GM19025 (cell line): ENCODE results near the gene SERHL2.
A peak's percentile ranks its signal among the peaks of the same experiment; 100 is the strongest.
"Not testable (repeated sequence)": the region's sequence is repeated elsewhere in the genome, so short reads cannot be mapped to it uniquely, and the experiment has no call there.

ENCODE experiments used
- ATAC-seq: cut with Tn5 transposase; IDR thresholded peaks from one replicate; pipeline ENCODE4 v1.9.1; 2021; ENCODE audit warnings: mild to moderate bottlenecking, low read depth, moderate library complexity; ENCODE audit not compliant: unreplicated experiment

Gene SERHL2

GRCh38 chr22:42601879-42602465, 48.2 kb downstream of the SERHL2 start:
- no peak for ATAC-seq

GRCh38 chr22:42602470-42602869, 48.7 kb downstream of the SERHL2 start:
- no peak for ATAC-seq

DNA sequence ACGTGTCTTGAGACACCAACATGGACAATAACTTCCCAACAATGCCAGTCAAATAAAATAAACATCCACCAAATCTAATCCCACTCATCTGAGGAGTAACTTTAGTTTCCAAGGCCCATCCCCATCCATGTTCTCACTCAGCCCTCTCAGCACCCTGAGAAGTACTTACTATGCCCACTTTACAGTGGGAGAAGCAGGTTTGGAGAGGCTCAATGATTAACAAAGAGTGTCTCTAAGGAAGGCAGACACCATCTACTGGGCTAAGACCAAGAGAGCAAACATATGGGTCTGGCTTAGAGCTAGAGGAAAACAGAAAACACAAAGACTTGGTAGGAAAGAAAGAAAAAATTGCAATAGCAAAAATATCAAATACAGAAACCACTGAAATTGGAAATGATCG, 49.7 kb downstream of the SERHL2 start:
- ATAC-seq = no peak

GRCh38 chr22:42604403-42604802, 50.6 kb downstream of the SERHL2 start:
- no peak for ATAC-seq

DNA sequence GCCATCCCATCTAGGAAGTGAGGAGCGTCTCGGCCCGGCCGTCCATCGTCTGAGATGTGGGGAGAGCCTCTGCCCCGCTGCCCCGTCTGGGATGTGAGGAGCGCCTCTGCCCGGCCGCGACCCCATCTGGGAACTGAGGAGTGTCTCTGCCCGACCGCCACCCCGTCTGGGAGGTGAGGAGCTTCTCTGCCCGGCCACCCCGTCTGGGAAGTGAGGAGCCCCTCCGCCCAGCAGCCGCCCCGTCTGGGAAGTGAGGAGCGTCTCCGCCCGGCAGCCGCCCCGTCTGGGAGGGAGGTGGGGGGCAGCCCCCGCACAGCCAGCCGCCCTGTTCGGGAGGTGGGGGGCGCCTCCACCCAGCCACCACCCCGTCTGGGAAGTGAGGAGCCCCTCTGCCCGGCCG, 53.9 kb downstream of the SERHL2 start:
- not testable (repeated sequence) for ATAC-seq

DNA sequence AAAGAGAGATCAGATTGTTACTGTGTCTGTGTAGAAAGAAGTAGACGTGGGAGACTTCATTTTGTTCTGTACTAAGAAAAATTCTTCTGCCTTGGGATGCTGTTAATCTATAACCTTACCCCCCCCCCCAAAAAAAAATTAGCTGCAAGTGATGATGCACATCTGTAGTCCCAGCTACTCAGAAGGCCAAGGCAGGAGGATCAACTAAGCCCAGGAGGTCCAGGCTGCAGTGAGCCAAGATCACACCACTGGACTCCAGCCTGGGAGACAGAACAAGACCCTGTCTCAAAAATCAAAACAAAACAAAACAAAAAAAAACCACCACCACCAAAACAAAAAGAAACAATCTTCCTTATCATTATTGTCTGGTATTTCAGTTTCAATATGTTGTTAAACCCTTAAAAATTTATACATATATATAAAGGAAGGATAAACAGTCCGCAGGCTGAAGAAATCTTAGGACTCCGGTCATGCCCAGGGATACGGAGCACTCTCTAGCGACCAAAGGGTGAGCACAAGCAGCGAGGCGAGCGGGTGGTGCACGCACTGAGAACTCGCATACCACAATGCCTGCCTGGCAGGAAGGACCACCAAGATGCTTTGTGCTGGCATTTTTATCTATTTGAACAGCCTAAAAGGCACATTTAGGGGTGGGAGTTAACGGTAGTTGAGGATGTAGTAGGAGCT, 54.5 kb downstream of the SERHL2 start:
- ATAC-seq = no peak

- no peak for ATAC-seq
Measured at GRCh38 chr22:42608823-42609361, 55.1 kb downstream of the SERHL2 start.

GRCh38 chr22:42610186-42610585, 56.4 kb downstream of the SERHL2 start:
- no peak for ATAC-seq

- ATAC-seq = no peak
Measured at GRCh38 chr22:42611051-42611450, 57.3 kb downstream of the SERHL2 start.

DNA sequence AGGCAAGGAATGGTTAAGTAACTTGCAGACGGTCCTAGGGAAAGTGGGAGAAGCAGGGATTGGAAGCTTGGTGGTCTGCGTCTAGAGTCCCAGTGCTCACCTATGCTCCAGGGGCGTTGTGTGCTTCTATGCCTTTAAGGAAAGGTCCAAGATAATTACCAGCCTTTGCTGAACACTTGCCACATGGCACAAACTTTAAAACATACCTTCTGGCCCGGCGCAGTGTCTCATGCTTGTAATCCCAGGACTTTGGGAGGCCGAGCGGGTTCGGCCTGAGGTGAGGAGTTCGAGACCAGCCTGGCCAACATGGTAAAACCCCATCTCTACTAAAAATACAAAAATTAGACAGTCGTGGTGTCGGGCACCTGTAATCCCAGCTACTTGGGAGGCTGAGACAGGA, 58.6 kb downstream of the SERHL2 start:
- no peak for ATAC-seq

DNA sequence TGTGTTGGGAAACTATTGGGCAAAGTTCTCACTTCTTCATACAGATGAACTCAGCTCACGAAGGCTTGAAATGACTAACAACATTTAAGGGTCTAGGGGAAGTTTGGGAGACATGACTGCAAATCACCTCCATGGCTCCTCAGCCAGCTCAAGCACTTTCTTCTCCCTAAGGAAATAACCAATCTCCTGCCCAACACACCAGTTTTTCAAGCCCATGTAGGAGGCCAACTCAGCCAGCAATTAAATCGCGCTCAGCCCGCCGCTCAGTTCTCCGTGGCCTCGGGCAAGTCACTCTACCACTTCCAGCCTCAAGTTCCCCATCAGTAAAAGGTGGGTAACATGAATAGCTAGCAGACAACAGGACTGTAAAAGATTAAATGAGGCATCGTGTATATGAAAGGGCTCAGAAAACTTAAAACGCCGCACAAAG, 60.1 kb downstream of the SERHL2 start:
- no peak for ATAC-seq

GRCh38 chr22:42614312-42615091, 60.7 kb downstream of the SERHL2 start, which contains the start of gene POLDIP3:
Gene POLDIP3 (minus strand): TSS chr22:42614883. CDS start chr22:42614857, 26 bp downstream.
- peak; percentile 56 for ATAC-seq

- ATAC-seq = peak; percentile 52
Measured at GRCh38 chr22:42615092-42615859, 61.5 kb downstream of the SERHL2 start.

DNA sequence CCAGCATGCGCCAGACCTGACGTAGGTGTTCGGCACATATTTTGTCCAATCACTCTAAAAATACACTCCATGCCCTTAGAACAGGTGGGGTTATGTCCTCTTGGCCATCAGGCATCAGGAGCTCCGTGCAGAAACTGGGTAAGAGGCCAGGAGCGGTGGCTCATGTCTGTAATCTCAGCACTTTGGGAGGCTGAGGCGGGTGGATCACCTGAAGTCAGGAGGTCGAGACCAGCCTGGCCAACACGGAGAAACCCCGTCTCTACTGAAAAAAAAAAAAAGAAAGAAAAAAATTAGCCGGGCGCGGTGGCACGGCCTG, 62.1 kb downstream of the SERHL2 start:
- not testable (repeated sequence) for ATAC-seq

- no peak for ATAC-seq
Measured at GRCh38 chr22:42617155-42617983, 63.6 kb downstream of the SERHL2 start.

GRCh38 chr22:42619261-42620063, 65.7 kb downstream of the SERHL2 start:
- no peak for ATAC-seq

- ATAC-seq = no peak
Measured at GRCh38 chr22:42620084-42620483, 66.3 kb downstream of the SERHL2 start.

DNA sequence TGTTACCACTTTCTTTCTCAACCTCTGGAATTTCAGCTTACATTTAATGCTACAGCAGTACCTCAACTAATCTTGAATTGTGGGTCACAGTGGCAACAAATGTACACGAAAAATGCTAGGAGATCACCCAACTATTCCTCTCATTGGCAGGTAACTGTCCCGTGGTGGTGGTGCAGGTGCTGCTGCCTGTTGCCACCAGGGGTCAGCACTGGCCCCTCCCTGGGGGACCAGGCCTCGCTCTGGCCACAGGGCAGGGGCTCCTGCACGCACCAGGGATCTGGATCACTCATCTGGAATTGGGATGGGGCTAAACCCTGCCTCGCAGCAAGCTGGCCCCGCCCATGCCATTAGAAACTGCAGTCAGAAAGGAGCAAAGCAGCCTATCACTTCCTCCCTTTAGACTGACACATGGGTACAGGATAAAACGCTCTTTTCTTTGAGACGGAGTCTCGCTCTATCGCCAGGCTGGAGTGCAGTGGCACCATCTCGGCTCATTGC, 67.8 kb downstream of the SERHL2 start:
- no peak for ATAC-seq
